Panc1 (cell line): Measurements from ENCODE around the gene ASPN. TPM values are rescaled to one million over a fixed set of nuclear protein-coding genes. Genes with fewer than 3 reads are reported as not detected.

Experiments used
- ATAC-seq: fragments of 200-7000 bp; cut with Tn5 transposase; 2 replicates; pipeline ENCODE4 v1.9.1; 2020; ENCODE audit warnings: mild to moderate bottlenecking, moderate library complexity
- BruUV-seq: library from RNA; stranded (reverse); fragments of 400-500 nt; replicated peaks from 2 replicates; lab custom pipeline; 2021; lab: Mats Ljungman, UMichigan
- CTCF ChIA-PET: fragments of 300-600 bp; sonication (Branson Sonifier 250); formaldehyde crosslinking; loops from one replicate; lab custom pipeline; 2022; ENCODE audit warnings: antibody characterized with exemption; lab: Charles Lee
- POLR2A ChIA-PET: fragments of 300-600 bp; sonication (Branson Sonifier 250); formaldehyde crosslinking; loops from one replicate; lab custom pipeline; 2022; ENCODE audit warnings: antibody characterized with exemption; lab: Charles Lee
- DNase-seq: peaks from one replicate; pipeline ENCODE4 v3.0.0-alpha.2; 2010; ENCODE audit warnings: low read depth, low spot score
- H3K27ac ChIP-seq: 2 replicates; pipeline ENCODE4 v1.5.1; 2011; ENCODE audit warnings: mild to moderate bottlenecking, low read length, inconsistent platforms
- H3K27me3 ChIP-seq: fragments of 200-500 bp; sonication (Bioruptor generic); 2 replicates; pipeline ENCODE4 v1.6.0; 2014; ENCODE audit warnings: low read length, inconsistent platforms; ENCODE audit not compliant: control insufficient read depth, insufficient read depth
- H3K36me3 ChIP-seq: fragments of 200-500 bp; sonication (Bioruptor generic); 2 replicates; pipeline ENCODE4 v1.5.1; 2014; ENCODE audit warnings: inconsistent platforms, mild to moderate bottlenecking, low read length, moderate library complexity; ENCODE audit not compliant: control insufficient read depth, insufficient read depth
- H3K4me1 ChIP-seq: 2 replicates; pipeline ENCODE4 v1.5.1; 2011; ENCODE audit warnings: inconsistent platforms, mild to moderate bottlenecking, low read length, moderate library complexity; ENCODE audit not compliant: control insufficient read depth, insufficient read depth
- H3K4me3 ChIP-seq, 2 experiments: 2 replicates each; pipeline ENCODE4 v1.5.1; 2011 to 2012; ENCODE audit warnings: low read depth in 2 of 2, low read length in 2 of 2, mild to moderate bottlenecking in 2 of 2, inconsistent platforms in 1 of 2, moderate library complexity in 1 of 2
- H3K9me3 ChIP-seq: fragments of 200-500 bp; sonication (Bioruptor generic); 2 replicates; pipeline ENCODE4 v1.5.1; 2014; ENCODE audit warnings: low read depth, mild to moderate bottlenecking, inconsistent platforms, low read length, moderate library complexity; ENCODE audit not compliant: control insufficient read depth, insufficient read depth
- POLR2AphosphoS5 ChIP-seq: IDR thresholded peaks from 2 replicates; pipeline ENCODE4 v1.6.1; 2012; ENCODE audit warnings: mild to moderate bottlenecking, low read depth, low read length, moderate library complexity
- SIN3A ChIP-seq: IDR thresholded peaks from 2 replicates; pipeline ENCODE4 v1.6.1; 2012; ENCODE audit warnings: low read depth, mild to moderate bottlenecking, low read length, moderate library complexity, borderline replicate concordance; ENCODE audit not compliant: insufficient read depth
- TCF7L2 ChIP-seq: IDR thresholded peaks from 2 replicates; pipeline ENCODE4 v1.6.1; 2011; ENCODE audit warnings: mild to moderate bottlenecking, low read depth, low read length, inconsistent platforms
- in situ Hi-C: cut with HindIII; loops from 2 replicates; pipeline ENCODE4 v1.10.0; 2016; ENCODE audit warnings: low sequenced_read_pairs, low pct_unique_long_range_greater_than_20kb
- intact Hi-C: fragments of 100-400 bp; cut with micrococcal nuclease; formaldehyde crosslinking; loops from one replicate; pipeline ENCODE4 v1.10.0; 2022; ENCODE audit not compliant: unreplicated experiment
- total RNA-seq: library from RNA; stranded (reverse); gene quantifications from one replicate; pipeline ENCODE4 v1.2.1, GENCODE V29; 2021; ENCODE audit not compliant: unreplicated experiment
- TF ChIP-seq, protein P1 (sequence below): fragments of 450-650 bp; IDR thresholded peaks from 2 replicates; pipeline ENCODE4 v1.5.1; 2017; ENCODE audit warnings: mild to moderate bottlenecking
- TF ChIP-seq, protein P2 (sequence below), 2 experiments: IDR thresholded peaks; 2 replicates each; pipeline ENCODE4 v1.6.1; 2011 to 2012; ENCODE audit warnings: low read depth in 2 of 2, control low read depth in 1 of 2, low read length in 1 of 2, mild to moderate bottlenecking in 1 of 2, moderate library complexity in 1 of 2; ENCODE audit not compliant: insufficient read depth in 1 of 2

ASPN gene
- total RNA-seq, 1 experiment from 2014 or later, result not detected

DNA sequence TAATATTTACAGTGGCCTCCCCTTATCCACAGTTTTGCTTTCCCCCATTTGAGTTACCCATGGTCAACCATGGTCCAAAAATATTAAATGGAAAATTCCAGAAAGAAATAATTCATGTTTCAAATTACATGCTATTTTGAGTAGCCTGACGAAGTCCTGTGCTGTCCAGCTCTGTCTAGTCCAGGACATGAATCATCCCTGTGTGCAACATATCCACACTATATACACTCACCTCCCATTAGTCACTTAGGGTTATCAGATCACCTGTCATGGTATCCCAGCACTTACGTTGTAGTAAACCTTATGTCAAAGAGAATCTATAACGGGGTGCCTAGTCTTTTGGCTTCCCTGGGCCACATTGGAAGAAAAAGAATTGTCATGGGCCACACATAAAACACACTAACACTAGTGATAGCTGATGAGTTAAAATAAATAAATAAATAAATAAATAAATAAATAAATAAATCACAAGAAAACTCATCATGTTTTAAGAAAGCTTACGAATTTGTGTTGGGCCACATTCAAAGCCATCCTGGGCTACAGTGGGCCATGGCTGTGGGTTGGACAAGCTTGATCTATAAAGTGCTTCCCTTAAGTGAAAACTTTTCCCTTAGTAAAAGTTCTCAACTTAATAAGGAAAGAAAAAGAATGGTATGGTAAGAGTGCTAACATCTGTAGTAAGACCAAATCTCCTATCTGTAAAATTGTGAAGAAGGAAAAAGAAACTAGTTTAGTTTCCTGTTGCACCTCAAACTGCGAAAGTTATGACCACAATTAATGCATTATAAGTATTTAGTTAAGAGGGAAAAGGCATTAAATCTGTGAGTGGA, 42.2 kb downstream of the ASPN start:
- ChIA-PET CTCF (no interaction called here), POLR2A (no interaction called here)
- Histone ChIP-seq H3K27ac (no peak overlapping the region), H3K36me3 (no peaks in the 10 kb centered on the region), H3K4me3 (no peak overlapping the region), H3K4me1 (no peaks in the 10 kb centered on the region), H3K9me3 (no peaks in the 10 kb centered on the region), H3K27me3 (no peaks in the 10 kb centered on the region)
- no peak for ATAC-seq
- in situ Hi-C loops (no loop called here), intact Hi-C loops (loop anchor here (10.0 kb wide), 1 partner anchor 115 kb away; the partner anchor contains the start of genes CENPP and NOL8)
- TF ChIP-seq SIN3A, result no peak
- TF ChIP-seq, protein P1, sequence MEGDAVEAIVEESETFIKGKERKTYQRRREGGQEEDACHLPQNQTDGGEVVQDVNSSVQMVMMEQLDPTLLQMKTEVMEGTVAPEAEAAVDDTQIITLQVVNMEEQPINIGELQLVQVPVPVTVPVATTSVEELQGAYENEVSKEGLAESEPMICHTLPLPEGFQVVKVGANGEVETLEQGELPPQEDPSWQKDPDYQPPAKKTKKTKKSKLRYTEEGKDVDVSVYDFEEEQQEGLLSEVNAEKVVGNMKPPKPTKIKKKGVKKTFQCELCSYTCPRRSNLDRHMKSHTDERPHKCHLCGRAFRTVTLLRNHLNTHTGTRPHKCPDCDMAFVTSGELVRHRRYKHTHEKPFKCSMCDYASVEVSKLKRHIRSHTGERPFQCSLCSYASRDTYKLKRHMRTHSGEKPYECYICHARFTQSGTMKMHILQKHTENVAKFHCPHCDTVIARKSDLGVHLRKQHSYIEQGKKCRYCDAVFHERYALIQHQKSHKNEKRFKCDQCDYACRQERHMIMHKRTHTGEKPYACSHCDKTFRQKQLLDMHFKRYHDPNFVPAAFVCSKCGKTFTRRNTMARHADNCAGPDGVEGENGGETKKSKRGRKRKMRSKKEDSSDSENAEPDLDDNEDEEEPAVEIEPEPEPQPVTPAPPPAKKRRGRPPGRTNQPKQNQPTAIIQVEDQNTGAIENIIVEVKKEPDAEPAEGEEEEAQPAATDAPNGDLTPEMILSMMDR, result no peak
- TF ChIP-seq TCF7L2, result no peak
- TF ChIP-seq, protein P2, sequence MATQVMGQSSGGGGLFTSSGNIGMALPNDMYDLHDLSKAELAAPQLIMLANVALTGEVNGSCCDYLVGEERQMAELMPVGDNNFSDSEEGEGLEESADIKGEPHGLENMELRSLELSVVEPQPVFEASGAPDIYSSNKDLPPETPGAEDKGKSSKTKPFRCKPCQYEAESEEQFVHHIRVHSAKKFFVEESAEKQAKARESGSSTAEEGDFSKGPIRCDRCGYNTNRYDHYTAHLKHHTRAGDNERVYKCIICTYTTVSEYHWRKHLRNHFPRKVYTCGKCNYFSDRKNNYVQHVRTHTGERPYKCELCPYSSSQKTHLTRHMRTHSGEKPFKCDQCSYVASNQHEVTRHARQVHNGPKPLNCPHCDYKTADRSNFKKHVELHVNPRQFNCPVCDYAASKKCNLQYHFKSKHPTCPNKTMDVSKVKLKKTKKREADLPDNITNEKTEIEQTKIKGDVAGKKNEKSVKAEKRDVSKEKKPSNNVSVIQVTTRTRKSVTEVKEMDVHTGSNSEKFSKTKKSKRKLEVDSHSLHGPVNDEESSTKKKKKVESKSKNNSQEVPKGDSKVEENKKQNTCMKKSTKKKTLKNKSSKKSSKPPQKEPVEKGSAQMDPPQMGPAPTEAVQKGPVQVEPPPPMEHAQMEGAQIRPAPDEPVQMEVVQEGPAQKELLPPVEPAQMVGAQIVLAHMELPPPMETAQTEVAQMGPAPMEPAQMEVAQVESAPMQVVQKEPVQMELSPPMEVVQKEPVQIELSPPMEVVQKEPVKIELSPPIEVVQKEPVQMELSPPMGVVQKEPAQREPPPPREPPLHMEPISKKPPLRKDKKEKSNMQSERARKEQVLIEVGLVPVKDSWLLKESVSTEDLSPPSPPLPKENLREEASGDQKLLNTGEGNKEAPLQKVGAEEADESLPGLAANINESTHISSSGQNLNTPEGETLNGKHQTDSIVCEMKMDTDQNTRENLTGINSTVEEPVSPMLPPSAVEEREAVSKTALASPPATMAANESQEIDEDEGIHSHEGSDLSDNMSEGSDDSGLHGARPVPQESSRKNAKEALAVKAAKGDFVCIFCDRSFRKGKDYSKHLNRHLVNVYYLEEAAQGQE (IDR thresholded peaks at IDR 0.05; ENCODE audit: insufficient read depth in 1 of 2, low read depth in 2 of 2, low read length in 1 of 2), result no peak
- no peak for TF ChIP-seq POLR2AphosphoS5
- no peak for DNase-seq
- no TSS peak for BruUV-seq

DNA sequence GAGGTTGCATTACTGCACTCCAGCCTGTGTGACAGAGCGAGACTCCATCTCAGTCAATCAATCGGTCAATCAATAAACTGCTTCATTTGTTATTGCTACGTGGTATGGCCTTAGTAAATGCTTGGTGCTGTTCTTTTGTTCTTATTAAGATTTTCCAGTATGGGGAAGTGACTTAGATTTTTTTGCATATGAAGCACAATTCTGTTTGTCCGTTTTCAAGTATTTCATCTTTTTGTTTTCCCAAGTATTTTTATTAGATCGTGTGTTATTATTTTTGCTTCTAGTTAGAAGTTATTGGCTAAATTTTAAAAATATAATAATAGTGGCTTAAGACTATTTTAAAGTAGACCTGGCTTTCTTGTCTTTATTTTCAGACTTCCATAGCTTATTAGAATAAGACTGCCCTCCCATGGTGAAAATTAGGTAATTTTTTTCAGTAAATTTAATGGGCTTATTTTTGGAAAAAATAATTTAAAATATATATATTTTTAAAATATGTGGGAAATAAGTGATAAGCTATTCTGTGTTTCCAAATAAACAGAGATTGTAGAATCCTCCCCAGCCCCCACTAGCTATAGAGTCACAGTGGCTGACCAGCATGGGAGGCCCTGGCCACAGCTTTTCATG, 43.3 kb downstream of the ASPN start:
- POLR2A ChIA-PET, result no interaction called here
- intact Hi-C loops (no loop called here), in situ Hi-C loops (no loop called here)
- CTCF ChIA-PET, result interaction anchor here (1.3 kb wide), 1 partner anchor 111 kb away, joined by 7 read pairs; no protein-coding TSS in a partner anchor
- Histone ChIP-seq H3K9me3 (no peaks in the 10 kb centered on the region), H3K36me3 (no peaks in the 10 kb centered on the region), H3K4me1 (no peaks in the 10 kb centered on the region), H3K27me3 (no peaks in the 10 kb centered on the region), H3K4me3 (no peak overlapping the region), H3K27ac (no peak overlapping the region)
- ATAC-seq, result no peak
- TF ChIP-seq, protein P1, result no peak; the same call in 1 of the 2 replicates
- no peak for TF ChIP-seq TCF7L2
- no peak for TF ChIP-seq SIN3A
- TF ChIP-seq POLR2AphosphoS5, result no peak
- TF ChIP-seq, protein P2 (IDR thresholded peaks at IDR 0.05; ENCODE audit: insufficient read depth in 1 of 2, low read depth in 2 of 2, low read length in 1 of 2), result no peak
- no peak for DNase-seq
- no TSS peak for BruUV-seq
